Measurements from ENCODE around the gene NRXN2.
A peak's percentile ranks its signal among the peaks of the same experiment; 100 is the strongest.
"Not testable (repeated sequence)": the region's sequence is repeated elsewhere in the genome, so short reads cannot be mapped to it uniquely, and the experiment has no call there.

NRXN2 gene

GRCh38 chr11:64598106-64598796 lies 124.7 kb downstream of the NRXN2 start:
- H3K27me3 Mint-ChIP-seq: peaks cover 31% of the 10 kb centered on the region
- H3K27ac Mint-ChIP-seq: no peak overlapping the region
- ATAC-seq: peak; percentile 34
- no peak overlapping the region for H3K4me3 Mint-ChIP-seq
- no peaks in the 10 kb centered on the region for H3K9me3 Mint-ChIP-seq
- H3K36me3 Mint-ChIP-seq: no peaks in the 10 kb centered on the region
- no peaks in the 10 kb centered on the region for H3K4me1 Mint-ChIP-seq

GRCh38 chr11:64597671-64598101 lies 125.3 kb downstream of the NRXN2 start:
- H3K9me3 Mint-ChIP-seq: no peaks in the 10 kb centered on the region
- no peak overlapping the region for H3K27ac Mint-ChIP-seq
- H3K4me1 Mint-ChIP-seq: no peaks in the 10 kb centered on the region
- no peak overlapping the region for H3K4me3 Mint-ChIP-seq
- H3K36me3 Mint-ChIP-seq: no peaks in the 10 kb centered on the region
- H3K27me3 Mint-ChIP-seq: peaks cover 30% of the 10 kb centered on the region
- ATAC-seq: no peak

- not testable (repeated sequence) for ATAC-seq, H3K36me3 Mint-ChIP-seq, H3K4me1 Mint-ChIP-seq, H3K9me3 Mint-ChIP-seq, H3K4me3 Mint-ChIP-seq, H3K27ac Mint-ChIP-seq
- H3K27me3 Mint-ChIP-seq: peaks cover 39% of the 10 kb centered on the region
These were observed 127.1 kb downstream of the NRXN2 start for GRCh38 chr11:64595922-64596321.

- H3K36me3 Mint-ChIP-seq: no peaks in the 10 kb centered on the region
- ATAC-seq: no peak
- H3K4me3 Mint-ChIP-seq: no peak overlapping the region
- H3K27ac Mint-ChIP-seq: no peak overlapping the region
- peaks cover 34% of the 10 kb centered on the region for H3K27me3 Mint-ChIP-seq
- H3K4me1 Mint-ChIP-seq: no peaks in the 10 kb centered on the region
- peaks cover 2% of the 10 kb centered on the region for H3K9me3 Mint-ChIP-seq
These were observed 128.6 kb downstream of the NRXN2 start for GRCh38 chr11:64594159-64594939.

- Mint-ChIP-seq H3K9me3 (peaks cover 8% of the 10 kb centered on the region), H3K4me3 (no peak overlapping the region), H3K27me3 (peaks cover 38% of the 10 kb centered on the region), H3K27ac (no peak overlapping the region), H3K36me3 (peaks cover under 1% of the 10 kb centered on the region), H3K4me1 (no peaks in the 10 kb centered on the region)
- ATAC-seq: no peak
These were observed 129.6 kb downstream of the NRXN2 start for GRCh38 chr11:64593156-64594105.

GRCh38 chr11:64592656-64593055 lies 130.3 kb downstream of the NRXN2 start:
- H3K27me3 Mint-ChIP-seq: peaks cover 41% of the 10 kb centered on the region
- H3K9me3 Mint-ChIP-seq: peaks cover 16% of the 10 kb centered on the region
- H3K27ac Mint-ChIP-seq: no peak overlapping the region
- no peak for ATAC-seq
- H3K4me1 Mint-ChIP-seq: no peaks in the 10 kb centered on the region
- H3K4me3 Mint-ChIP-seq: no peak overlapping the region
- H3K36me3 Mint-ChIP-seq: peaks cover 7% of the 10 kb centered on the region

GRCh38 chr11:64592234-64592615 lies 130.8 kb downstream of the NRXN2 start:
- no peak overlapping the region for H3K4me3 Mint-ChIP-seq
- H3K36me3 Mint-ChIP-seq: peaks cover 7% of the 10 kb centered on the region

GRCh38 chr11:64591257-64592233 lies 131.5 kb downstream of the NRXN2 start:
- peak; percentile 18 for ATAC-seq
- peaks cover 16% of the 10 kb centered on the region for H3K9me3 Mint-ChIP-seq
- no peaks in the 10 kb centered on the region for H3K4me1 Mint-ChIP-seq
- no peak overlapping the region for H3K4me3 Mint-ChIP-seq
- H3K27ac Mint-ChIP-seq: no peak overlapping the region
- H3K27me3 Mint-ChIP-seq: peaks cover 44% of the 10 kb centered on the region
- H3K36me3 Mint-ChIP-seq: peaks cover 7% of the 10 kb centered on the region

More at GRCh38 chr11:64592234-64592615, 130.8 kb downstream of the NRXN2 start:
- H3K27ac Mint-ChIP-seq: no peak overlapping the region
- H3K9me3 Mint-ChIP-seq: peaks cover 16% of the 10 kb centered on the region
- ATAC-seq: no peak
- H3K4me1 Mint-ChIP-seq: no peaks in the 10 kb centered on the region
- peaks cover 41% of the 10 kb centered on the region for H3K27me3 Mint-ChIP-seq

GRCh38 chr11:64590763-64591221 lies 132.2 kb downstream of the NRXN2 start, which contains the start of gene SLC22A12:
SLC22A12 (plus strand) TSS chr11:64591220; CDS start chr11:64591557, 337 bp downstream.
- Mint-ChIP-seq H3K27me3 (peaks cover 51% of the 10 kb centered on the region), H3K9me3 (peaks cover 16% of the 10 kb centered on the region), H3K27ac (no peak within 1 kb of the TSS), H3K4me1 (no peaks in the 10 kb centered on the region), H3K36me3 (peaks cover 7% of the 10 kb centered on the region), H3K4me3 (no peak within 1 kb of the TSS)
- ATAC-seq: no peak

GRCh38 chr11:64588701-64589100 lies 134.3 kb downstream of the NRXN2 start:
- no peak overlapping the region for H3K27ac Mint-ChIP-seq
- peaks cover 16% of the 10 kb centered on the region for H3K9me3 Mint-ChIP-seq
- no peak overlapping the region for H3K4me3 Mint-ChIP-seq
- H3K36me3 Mint-ChIP-seq: peaks cover 7% of the 10 kb centered on the region
- H3K27me3 Mint-ChIP-seq: peaks cover 59% of the 10 kb centered on the region
- ATAC-seq: no peak
- H3K4me1 Mint-ChIP-seq: no peaks in the 10 kb centered on the region

- H3K9me3 Mint-ChIP-seq: peaks cover 16% of the 10 kb centered on the region
- H3K4me1 Mint-ChIP-seq: no peaks in the 10 kb centered on the region
- no peak overlapping the region for H3K27ac Mint-ChIP-seq
- H3K27me3 Mint-ChIP-seq: peaks cover 48% of the 10 kb centered on the region
- no peak overlapping the region for H3K4me3 Mint-ChIP-seq
- ATAC-seq: no peak
- peaks cover 7% of the 10 kb centered on the region for H3K36me3 Mint-ChIP-seq
These were observed 136.6 kb downstream of the NRXN2 start for GRCh38 chr11:64586366-64586765.

- peaks cover 16% of the 10 kb centered on the region for H3K9me3 Mint-ChIP-seq
- no peak overlapping the region for H3K27ac Mint-ChIP-seq
- peaks cover 48% of the 10 kb centered on the region for H3K27me3 Mint-ChIP-seq
- H3K4me1 Mint-ChIP-seq: no peaks in the 10 kb centered on the region
- no peak for ATAC-seq
- no peak overlapping the region for H3K4me3 Mint-ChIP-seq
- peaks cover 7% of the 10 kb centered on the region for H3K36me3 Mint-ChIP-seq
These were observed 137.8 kb downstream of the NRXN2 start for GRCh38 chr11:64585150-64585549.

GRCh38 chr11:64583296-64584262 lies 139.4 kb downstream of the NRXN2 start:
- peaks cover 10% of the 10 kb centered on the region for H3K9me3 Mint-ChIP-seq
- H3K36me3 Mint-ChIP-seq: peaks cover 7% of the 10 kb centered on the region
- H3K27me3 Mint-ChIP-seq: peaks cover 36% of the 10 kb centered on the region
- no peak overlapping the region for H3K27ac Mint-ChIP-seq
- no peaks in the 10 kb centered on the region for H3K4me1 Mint-ChIP-seq
- ATAC-seq: no peak
- no peak overlapping the region for H3K4me3 Mint-ChIP-seq
